CD14-positive monocyte (primary cell): ENCODE measurements around the gene CHKB. TPM values are rescaled to one million over a fixed set of nuclear protein-coding genes. Genes with fewer than 3 reads are reported as not detected.

Experiments used
- DNase-seq, 3 donors: peaks; one replicate each; pipeline ENCODE4 v3.0.0-alpha.2; 2011 to 2022
- H2AFZ ChIP-seq: 2 replicates; pipeline ENCODE4 v1.6.0; 2012; ENCODE audit warnings: mild to moderate bottlenecking, low read depth, low read length, inconsistent platforms; ENCODE audit not compliant: insufficient read depth, poor library complexity, severe bottlenecking
- H3K27ac ChIP-seq, 2 donors: 1 replicate in 1 of 2; 2 replicates in 1 of 2; pipeline ENCODE4 v1.5.1; 2012 to 2013; ENCODE audit warnings: low read length in 2 of 2, control low read depth in 1 of 2, inconsistent platforms in 1 of 2, low read depth in 1 of 2, mild to moderate bottlenecking in 1 of 2
- H3K27me3 ChIP-seq, 2 donors: one replicate each; pipeline versions ENCODE4 v1.6.0 to v1.6.1; 2011 to 2013; ENCODE audit warnings: low read length in 2 of 2; ENCODE audit not compliant: control insufficient read depth in 2 of 2, insufficient read depth in 2 of 2
- H3K36me3 ChIP-seq, 2 donors: replicated peaks in 1 of 2; 1 replicate in 1 of 2; 2 replicates in 1 of 2; pipeline versions ENCODE4 v1.5.1 to v1.6.1; 2012 to 2013; ENCODE audit warnings: low read length in 2 of 2, control low read depth in 1 of 2, inconsistent platforms in 1 of 2, mild to moderate bottlenecking in 1 of 2; ENCODE audit not compliant: insufficient read depth in 2 of 2, control insufficient read depth in 1 of 2
- H3K4me1 ChIP-seq, 2 donors: 1 replicate in 1 of 2; 2 replicates in 1 of 2; pipeline versions ENCODE4 v1.5.1 to v1.6.1; 2012 to 2013; ENCODE audit warnings: low read length in 2 of 2, control low read depth in 1 of 2, inconsistent platforms in 1 of 2, mild to moderate bottlenecking in 1 of 2, moderate library complexity in 1 of 2; ENCODE audit not compliant: insufficient read depth in 2 of 2, control insufficient read depth in 1 of 2
- H3K4me2 ChIP-seq: replicated peaks from 2 replicates; pipeline ENCODE3; 2012; ENCODE audit warnings: low read length, moderate library complexity, mild to moderate bottlenecking; ENCODE audit not compliant: poor library complexity, severe bottlenecking; ENCODE audit errors: extremely low read depth
- H3K4me3 ChIP-seq, 3 experiments: fragments of 200-600 bp in 1 of 3; sonication (generic) in 1 of 3; replicated peaks in 1 of 3; 1 replicate in 2 of 3; 2 replicates in 1 of 3; pipeline ENCODE4 v1.5.1; 2011 to 2013; ENCODE audit warnings: low read length in 3 of 3, mild to moderate bottlenecking in 3 of 3, control low read depth in 2 of 3, low read depth in 2 of 3, inconsistent platforms in 1 of 3, moderate library complexity in 1 of 3
- H3K79me2 ChIP-seq: 2 replicates; pipeline ENCODE4 v1.6.0; 2012; ENCODE audit warnings: mild to moderate bottlenecking, control low read depth, inconsistent platforms, low read length, moderate library complexity; ENCODE audit not compliant: insufficient read depth
- H3K9ac ChIP-seq: 2 replicates; pipeline ENCODE4 v1.6.0; 2017; ENCODE audit warnings: low read length, mild to moderate bottlenecking; ENCODE audit not compliant: insufficient read depth, poor library complexity, severe bottlenecking
- H3K9me3 ChIP-seq, 2 donors: replicated peaks in 1 of 2; 1 replicate in 1 of 2; 2 replicates in 1 of 2; pipeline versions ENCODE4 v1.5.1 to v1.6.1; 2012 to 2013; ENCODE audit warnings: low read length in 2 of 2, control low read depth in 1 of 2; ENCODE audit not compliant: control insufficient read depth in 1 of 2, insufficient read depth in 1 of 2
- H4K20me1 ChIP-seq: 2 replicates; pipeline ENCODE4 v1.6.0; 2012; ENCODE audit warnings: mild to moderate bottlenecking, low read length, control low read depth, moderate library complexity; ENCODE audit not compliant: insufficient read depth
- H3K27ac Mint-ChIP-seq, 7 donors: one replicate each; pipeline ENCODE4 v1.8.0; 2020; ENCODE audit warnings: mild to moderate bottlenecking in 7 of 7, mixed read lengths in 7 of 7, moderate library complexity in 6 of 7, inconsistent platforms in 2 of 7
- H3K27me3 Mint-ChIP-seq, 3 donors: one replicate each; pipeline ENCODE4 v1.8.0; 2021 to 2022; ENCODE audit warnings: low read depth in 3 of 3, mild to moderate bottlenecking in 3 of 3, mixed read lengths in 3 of 3, moderate library complexity in 3 of 3, inconsistent platforms in 1 of 3
- H3K36me3 Mint-ChIP-seq, 2 donors: one replicate each; pipeline ENCODE4 v1.8.0; 2020; ENCODE audit warnings: mixed read lengths in 2 of 2, inconsistent platforms in 1 of 2, mild to moderate bottlenecking in 1 of 2
- H3K4me1 Mint-ChIP-seq: one replicate; pipeline ENCODE4 v1.8.0; 2020; ENCODE audit warnings: mild to moderate bottlenecking, mixed read lengths
- H3K4me3 Mint-ChIP-seq, 2 donors: one replicate each; pipeline ENCODE4 v1.8.0; 2020; ENCODE audit warnings: mild to moderate bottlenecking in 2 of 2, mixed read lengths in 2 of 2, moderate library complexity in 1 of 2
- H3K9me3 Mint-ChIP-seq, 7 donors: one replicate each; pipeline ENCODE4 v1.8.0; 2020 to 2022; ENCODE audit warnings: mixed read lengths in 7 of 7, mild to moderate bottlenecking in 6 of 7, moderate library complexity in 6 of 7, inconsistent platforms in 2 of 7
- WGBS: methylation state at CpG from one replicate; pipeline ENCODE4 v1.1.5; 2013; ENCODE audit warnings: missing lambda C conversion rate; ENCODE audit not compliant: insufficient coverage; 5-methylcytosine and 5-hydroxymethylcytosine counted together
- intact Hi-C, 2 donors: fragments of 100-400 bp; cut with micrococcal nuclease; formaldehyde crosslinking; loops; one replicate each; pipeline versions ENCODE4 v1.15.0 to v1.15.1; 2023
- polyA plus RNA-seq, 3 donors: library from polyadenylated mRNA; depleted of rRNA in 1 of 3; unstranded in 2 of 3; stranded (reverse) in 1 of 3; fragments of 300-500 nt in 2 of 3; fragments of >200 nt in 1 of 3; fragmentation: Illumina TruSeq in 2 of 3; gene quantifications; 1 replicate in 2 of 3; 2 replicates in 1 of 3; pipeline ENCODE4 v1.2.3, GENCODE V29; 2012 to 2021
- TF ChIP-seq, protein P1 (sequence below): fragments of 200-600 bp; IDR thresholded peaks from one replicate; pipeline ENCODE4 v1.8.0; 2022; ENCODE audit warnings: antibody characterized with exemption, mild to moderate bottlenecking

The CHKB gene
- polyA plus RNA-seq, 3 donors: 29.1 to 286 (median 31.3) TPM

DNA sequence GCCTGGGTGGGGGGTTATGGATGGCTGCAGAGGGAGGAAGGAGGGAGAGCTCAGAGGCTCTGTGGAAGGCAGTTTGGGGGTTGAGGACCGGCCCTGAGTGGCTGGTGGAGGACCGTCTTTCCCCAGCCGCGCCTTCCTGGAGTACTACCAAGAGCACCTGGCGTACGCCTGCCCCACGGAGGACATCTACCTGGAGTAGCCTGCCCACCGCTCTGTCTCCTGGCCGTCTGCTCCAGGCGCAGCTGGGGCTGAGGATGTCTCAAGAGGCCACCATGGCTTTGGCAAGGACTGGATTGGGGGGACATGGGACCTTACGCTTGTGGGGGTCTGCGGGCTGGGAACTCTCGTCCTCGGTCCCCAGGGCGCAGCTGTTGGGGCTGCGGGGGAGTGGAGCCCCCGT, 27.9 kb upstream of the CHKB start:
- TF ChIP-seq, protein P1, sequence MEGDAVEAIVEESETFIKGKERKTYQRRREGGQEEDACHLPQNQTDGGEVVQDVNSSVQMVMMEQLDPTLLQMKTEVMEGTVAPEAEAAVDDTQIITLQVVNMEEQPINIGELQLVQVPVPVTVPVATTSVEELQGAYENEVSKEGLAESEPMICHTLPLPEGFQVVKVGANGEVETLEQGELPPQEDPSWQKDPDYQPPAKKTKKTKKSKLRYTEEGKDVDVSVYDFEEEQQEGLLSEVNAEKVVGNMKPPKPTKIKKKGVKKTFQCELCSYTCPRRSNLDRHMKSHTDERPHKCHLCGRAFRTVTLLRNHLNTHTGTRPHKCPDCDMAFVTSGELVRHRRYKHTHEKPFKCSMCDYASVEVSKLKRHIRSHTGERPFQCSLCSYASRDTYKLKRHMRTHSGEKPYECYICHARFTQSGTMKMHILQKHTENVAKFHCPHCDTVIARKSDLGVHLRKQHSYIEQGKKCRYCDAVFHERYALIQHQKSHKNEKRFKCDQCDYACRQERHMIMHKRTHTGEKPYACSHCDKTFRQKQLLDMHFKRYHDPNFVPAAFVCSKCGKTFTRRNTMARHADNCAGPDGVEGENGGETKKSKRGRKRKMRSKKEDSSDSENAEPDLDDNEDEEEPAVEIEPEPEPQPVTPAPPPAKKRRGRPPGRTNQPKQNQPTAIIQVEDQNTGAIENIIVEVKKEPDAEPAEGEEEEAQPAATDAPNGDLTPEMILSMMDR: no peak
- 92% methylated on average over 14 of the region's 17 CpGs for WGBS
- no peak overlapping the region for H3K9ac ChIP-seq
- no peak overlapping the region for H3K27ac Mint-ChIP-seq
- peak overlapping the region in 1 of 2 donors; percentile 47 for H3K4me3 Mint-ChIP-seq
- H3K9me3 Mint-ChIP-seq: peaks cover 0 to 4% (median 0%) of the 10 kb centered on the region in 7 donors
- no peak overlapping the region for H3K4me2 ChIP-seq
- no peaks in the 10 kb centered on the region for H3K36me3 ChIP-seq
- DNase-seq: no peak
- H3K4me1 Mint-ChIP-seq: peaks cover 8% of the 10 kb centered on the region
- H3K79me2 ChIP-seq: no peaks in the 10 kb centered on the region
- no peaks in the 10 kb centered on the region for H4K20me1 ChIP-seq
- H3K27me3 Mint-ChIP-seq: peaks cover 31 to 68% (median 44%) of the 10 kb centered on the region in 3 donors
- H3K4me3 ChIP-seq: no peak overlapping the region
- no peaks in the 10 kb centered on the region for H3K4me1 ChIP-seq
- H2AFZ ChIP-seq: no peak overlapping the region
- no peaks in the 10 kb centered on the region for H3K9me3 ChIP-seq
- H3K36me3 Mint-ChIP-seq: no peaks in the 10 kb centered on the region
- peaks cover 0 to 22% of the 10 kb centered on the region in 2 donors for H3K27me3 ChIP-seq
- H3K27ac ChIP-seq: no peak overlapping the region
- intact Hi-C loops: no loop called here

DNA sequence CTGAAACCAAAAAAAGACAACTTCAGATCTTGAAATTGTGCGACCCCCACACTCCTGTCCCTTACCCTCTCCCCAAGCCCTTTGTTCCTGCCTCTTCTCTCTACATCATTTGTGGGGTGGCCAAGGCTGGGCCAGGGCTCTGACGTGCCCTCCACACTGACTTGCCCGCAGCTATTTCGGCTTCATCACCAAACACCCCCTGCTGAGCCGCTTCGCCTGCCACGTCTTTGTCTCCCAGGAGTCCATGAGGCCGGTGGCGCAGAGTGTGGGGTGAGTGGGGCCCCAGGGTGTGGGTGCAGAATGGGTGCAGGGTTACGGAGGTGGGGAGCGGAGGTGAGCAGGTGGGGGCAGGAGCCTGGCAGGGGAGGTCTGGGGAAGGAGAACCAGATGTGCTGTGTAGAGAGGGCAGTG, 27.4 kb upstream of the CHKB start:
- peaks cover 36 to 72% (median 49%) of the 10 kb centered on the region in 3 donors for H3K27me3 Mint-ChIP-seq
- H3K9me3 ChIP-seq: no peaks in the 10 kb centered on the region
- peaks cover 8% of the 10 kb centered on the region for H3K4me1 Mint-ChIP-seq
- H3K4me1 ChIP-seq: no peaks in the 10 kb centered on the region
- no peak overlapping the region for H2AFZ ChIP-seq
- H3K36me3 ChIP-seq: no peaks in the 10 kb centered on the region
- H3K27ac Mint-ChIP-seq: no peak overlapping the region
- 93% methylated on average over 6 of the region's 11 CpGs for WGBS
- H3K27me3 ChIP-seq: peaks cover 0 to 27% of the 10 kb centered on the region in 2 donors
- H3K27ac ChIP-seq: no peak overlapping the region
- peaks cover 0 to 4% (median 0%) of the 10 kb centered on the region in 7 donors for H3K9me3 Mint-ChIP-seq
- TF ChIP-seq, protein P1: no peak
- intact Hi-C loops: no loop called here
- H3K9ac ChIP-seq: no peak overlapping the region
- H3K79me2 ChIP-seq: no peaks in the 10 kb centered on the region
- no peak for DNase-seq
- H3K4me2 ChIP-seq: no peak overlapping the region
- no peaks in the 10 kb centered on the region for H4K20me1 ChIP-seq
- no peaks in the 10 kb centered on the region for H3K36me3 Mint-ChIP-seq
- H3K4me3 Mint-ChIP-seq: peak overlapping the region in 1 of 2 donors; percentile 47
- H3K4me3 ChIP-seq: no peak overlapping the region
